GOT3 (cell line): Measurements from ENCODE around the gene DRAP1.
A peak's percentile ranks its signal among the peaks of the same experiment; 100 is the strongest.

Experiments
- DNase-seq: peaks from one replicate; lab custom pipeline; 2025; ENCODE audit warnings: mixed read lengths; lab: John Stamatoyannopoulos, UW

Gene DRAP1, protein sequence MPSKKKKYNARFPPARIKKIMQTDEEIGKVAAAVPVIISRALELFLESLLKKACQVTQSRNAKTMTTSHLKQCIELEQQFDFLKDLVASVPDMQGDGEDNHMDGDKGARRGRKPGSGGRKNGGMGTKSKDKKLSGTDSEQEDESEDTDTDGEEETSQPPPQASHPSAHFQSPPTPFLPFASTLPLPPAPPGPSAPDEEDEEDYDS

GRCh38 chr11:65919141-65919572 lies at the start of gene DRAP1:
Gene DRAP1 (plus strand): TSS chr11:65919426. CDS start chr11:65919502, 76 bp downstream.
- DNase-seq, result peak; percentile 86

- DNase-seq, result no peak
Observed at GRCh38 chr11:65869643-65870306, 49.5 kb upstream of the DRAP1 start.

DNA sequence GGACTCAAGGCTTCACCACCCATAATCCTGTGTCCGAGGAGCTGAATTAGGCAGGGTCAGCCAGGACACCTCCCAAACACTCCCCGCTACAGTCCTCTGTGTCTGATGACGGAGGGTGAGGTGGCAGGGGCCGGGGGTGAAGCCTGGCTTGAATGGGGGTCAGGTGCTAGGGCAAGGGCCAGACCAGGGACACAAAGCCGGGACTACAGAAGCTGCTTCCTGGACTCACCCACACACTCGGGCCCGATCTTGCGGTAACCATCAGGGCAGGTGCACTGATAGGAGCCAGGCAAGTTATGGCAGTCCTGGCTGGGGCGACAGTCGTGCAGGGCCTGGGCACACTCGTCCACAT lies 48.9 kb upstream of the DRAP1 start:
- no peak for DNase-seq

GRCh38 chr11:65870706-65871681 lies 48.2 kb upstream of the DRAP1 start:
- no peak for DNase-seq

- no peak for DNase-seq
Observed at GRCh38 chr11:65871811-65872548, 47.2 kb upstream of the DRAP1 start.

GRCh38 chr11:65872586-65873317 lies 46.5 kb upstream of the DRAP1 start, which contains the start of gene EFEMP2:
Gene EFEMP2 (minus strand): TSS chr11:65872800. CDS start chr11:65872354, 446 bp downstream.
- no peak for DNase-seq

- DNase-seq, result peak; percentile 73
Observed at GRCh38 chr11:65873318-65874156, 45.7 kb upstream of the DRAP1 start.

- no peak for DNase-seq
Observed at GRCh38 chr11:65879617-65880016, 39.6 kb upstream of the DRAP1 start, which contains the start of gene CTSW. Gene CTSW (plus strand): TSS chr11:65879837. CDS start chr11:65879855, 18 bp downstream.

- no peak for DNase-seq
Observed at GRCh38 chr11:65880027-65880426, 39.2 kb upstream of the DRAP1 start.

DNA sequence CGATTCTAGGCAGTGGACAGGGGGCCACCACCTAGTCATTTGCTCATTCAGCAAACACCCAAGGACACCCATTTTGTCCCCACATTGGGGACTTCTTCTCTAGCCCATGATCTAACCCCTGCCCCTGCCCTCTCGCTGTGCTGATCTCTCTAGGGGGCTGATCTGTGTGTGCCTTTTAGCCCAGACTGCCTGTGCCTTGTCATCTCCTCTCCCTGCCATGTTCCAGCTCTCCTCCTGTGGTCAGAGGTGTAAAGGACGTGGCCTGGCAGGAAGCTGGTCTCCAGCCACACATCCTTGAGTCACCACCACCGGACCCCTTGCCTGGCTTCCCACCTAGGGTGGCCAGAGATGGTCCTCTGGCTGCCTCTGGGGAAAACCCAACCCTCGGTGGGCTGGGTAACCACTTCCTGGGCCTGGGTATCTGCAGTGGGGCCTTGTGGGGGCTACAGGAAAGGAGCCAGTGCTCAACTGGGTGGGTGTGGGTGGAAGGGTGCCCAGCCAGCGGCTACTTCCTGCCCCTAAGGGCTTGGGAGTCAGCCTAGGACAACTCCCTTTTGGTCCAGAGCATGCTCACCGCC lies 38.3 kb upstream of the DRAP1 start:
- DNase-seq, result no peak

DNA sequence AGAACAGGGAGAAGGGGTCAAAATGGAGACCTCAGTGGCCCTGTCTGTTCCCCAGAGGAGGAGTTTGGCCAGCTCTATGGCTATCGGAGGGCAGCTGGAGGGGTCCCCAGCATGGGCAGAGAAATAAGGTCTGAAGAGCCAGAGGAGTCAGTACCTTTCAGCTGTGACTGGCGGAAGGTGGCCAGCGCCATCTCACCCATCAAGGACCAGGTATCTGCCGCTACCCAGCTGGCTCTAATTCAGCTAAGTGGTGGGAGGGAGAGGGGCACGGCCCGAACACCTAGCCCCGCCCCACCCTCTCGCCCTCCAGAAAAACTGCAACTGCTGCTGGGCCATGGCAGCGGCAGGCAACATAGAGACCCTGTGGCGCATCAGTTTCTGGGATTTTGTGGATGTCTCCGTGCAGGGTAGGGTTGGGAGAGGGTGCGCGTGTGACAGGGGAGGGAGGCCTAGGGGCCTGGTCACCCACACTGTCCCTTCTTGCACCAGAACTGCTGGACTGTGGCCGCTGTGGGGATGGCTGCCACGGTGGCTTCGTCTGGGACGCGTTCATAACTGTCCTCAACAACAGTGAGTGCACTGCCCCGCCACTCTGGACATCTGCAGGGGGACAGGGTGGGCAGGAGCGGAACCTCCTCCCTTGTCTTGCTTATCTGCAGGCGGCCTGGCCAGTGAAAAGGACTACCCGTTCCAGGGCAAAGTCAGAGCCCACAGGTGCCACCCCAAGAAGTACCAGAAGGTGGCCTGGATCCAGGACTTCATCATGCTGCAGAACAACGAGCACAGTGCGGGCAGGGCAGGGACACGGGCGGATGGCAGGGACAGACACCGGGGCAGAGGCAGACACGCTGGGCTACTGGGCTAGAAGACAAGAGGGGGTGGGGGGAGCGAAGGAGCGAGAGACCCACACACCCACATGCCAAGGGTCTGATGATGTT lies 36.8 kb upstream of the DRAP1 start:
- DNase-seq, result no peak

DNA sequence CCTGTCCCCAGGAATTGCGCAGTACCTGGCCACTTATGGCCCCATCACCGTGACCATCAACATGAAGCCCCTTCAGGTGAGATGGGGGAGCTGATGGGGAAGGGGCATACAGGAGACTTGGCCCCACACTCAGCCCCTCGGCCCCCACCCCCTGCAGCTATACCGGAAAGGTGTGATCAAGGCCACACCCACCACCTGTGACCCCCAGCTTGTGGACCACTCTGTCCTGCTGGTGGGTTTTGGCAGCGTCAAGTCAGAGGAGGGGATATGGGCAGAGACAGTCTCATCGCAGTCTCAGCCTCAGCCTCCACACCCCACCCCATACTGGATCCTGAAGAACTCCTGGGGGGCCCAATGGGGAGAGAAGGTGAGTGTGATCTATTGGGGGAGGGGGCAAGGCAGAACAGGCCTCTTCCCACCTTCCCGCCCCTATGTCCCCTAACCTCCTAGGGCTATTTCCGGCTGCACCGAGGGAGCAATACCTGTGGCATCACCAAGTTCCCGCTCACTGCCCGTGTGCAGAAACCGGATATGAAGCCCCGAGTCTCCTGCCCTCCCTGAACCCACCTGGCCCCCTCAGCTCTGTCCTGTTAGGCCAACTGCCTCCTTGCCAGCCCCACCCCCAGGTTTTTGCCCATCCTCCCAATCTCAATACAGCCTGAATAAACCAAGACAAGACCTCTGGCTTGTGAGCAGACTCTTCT lies 36.0 kb upstream of the DRAP1 start:
- no peak for DNase-seq

GRCh38 chr11:65883786-65884715 lies 35.2 kb upstream of the DRAP1 start:
- DNase-seq, result no peak

- DNase-seq, result no peak
Observed at GRCh38 chr11:65884716-65885092, 34.5 kb upstream of the DRAP1 start.

DNA sequence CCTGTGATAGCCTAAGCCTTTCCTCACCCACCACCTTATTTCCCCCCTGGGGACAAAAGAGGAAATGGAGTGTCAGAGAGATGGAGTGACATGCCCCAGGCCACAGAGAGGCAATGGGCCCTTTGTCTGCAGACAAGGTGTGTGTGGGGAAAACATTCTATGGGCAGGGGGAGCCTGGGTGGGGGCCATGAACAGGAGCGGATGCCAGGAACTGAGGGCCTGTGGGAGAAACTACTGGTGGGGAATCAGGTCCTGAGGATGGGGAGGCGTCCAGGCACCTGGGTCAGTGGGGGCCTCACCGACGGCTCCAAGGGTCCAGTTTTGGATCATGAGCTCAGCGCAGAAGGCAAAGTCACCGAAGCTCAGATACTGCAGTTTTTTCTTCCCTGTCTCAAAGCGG lies 34.0 kb upstream of the DRAP1 start:
- DNase-seq, result no peak

- no peak for DNase-seq
Observed at GRCh38 chr11:65885808-65886536, 33.3 kb upstream of the DRAP1 start.
